Measurements from ENCODE around the gene RIOX2.

RIOX2 gene

GRCh38 chr3:97954228-97954827 lies 17.9 kb downstream of the RIOX2 start:
- DNase-seq (ENCODE audit: low spot score): no peak

GRCh38 chr3:97952872-97953271 lies 19.4 kb downstream of the RIOX2 start:
- no peak for DNase-seq (ENCODE audit: low spot score)

GRCh38 chr3:97952280-97952679 lies 20.0 kb downstream of the RIOX2 start:
- no peak for DNase-seq (ENCODE audit: low spot score)

- DNase-seq (ENCODE audit: low spot score): no peak
Measured at GRCh38 chr3:97950360-97950759, 21.9 kb downstream of the RIOX2 start.

- no peak for DNase-seq (ENCODE audit: low spot score)
Measured at GRCh38 chr3:97949743-97950142, 22.5 kb downstream of the RIOX2 start.

GRCh38 chr3:97949110-97949485 lies 23.1 kb downstream of the RIOX2 start:
- no peak for DNase-seq (ENCODE audit: low spot score)

- DNase-seq (ENCODE audit: low spot score): no peak
Measured at GRCh38 chr3:97948351-97949109, 23.7 kb downstream of the RIOX2 start.

GRCh38 chr3:97942801-97943546 lies 29.3 kb downstream of the RIOX2 start:
- DNase-seq (ENCODE audit: low spot score): no peak

- DNase-seq (ENCODE audit: low spot score): no peak
Measured at GRCh38 chr3:97940034-97940433, 32.2 kb downstream of the RIOX2 start.

GRCh38 chr3:97939401-97939800 lies 32.8 kb downstream of the RIOX2 start:
- DNase-seq (ENCODE audit: low spot score): no peak

GRCh38 chr3:97938444-97938843 lies 33.8 kb downstream of the RIOX2 start:
- peak; percentile 21 for DNase-seq (ENCODE audit: low spot score)

GRCh38 chr3:97937205-97937604 lies 35.0 kb downstream of the RIOX2 start:
- DNase-seq (ENCODE audit: low spot score): no peak

- DNase-seq (ENCODE audit: low spot score): no peak
Measured at GRCh38 chr3:97935842-97936241, 36.4 kb downstream of the RIOX2 start.

- DNase-seq (ENCODE audit: low spot score): no peak
Measured at GRCh38 chr3:97934980-97935695, 37.1 kb downstream of the RIOX2 start.

GRCh38 chr3:97932387-97932801 lies 39.8 kb downstream of the RIOX2 start:
- DNase-seq (ENCODE audit: low spot score): no peak

GRCh38 chr3:97931218-97931617 lies 41.0 kb downstream of the RIOX2 start:
- DNase-seq (ENCODE audit: low spot score): no peak

GRCh38 chr3:97930018-97930417 lies 42.2 kb downstream of the RIOX2 start:
- DNase-seq (ENCODE audit: low spot score): no peak

- no peak for DNase-seq (ENCODE audit: low spot score)
Measured at GRCh38 chr3:97928986-97929385, 43.2 kb downstream of the RIOX2 start.

- DNase-seq (ENCODE audit: low spot score): no peak
Measured at GRCh38 chr3:97927704-97928103, 44.5 kb downstream of the RIOX2 start.

GRCh38 chr3:97917813-97918536 lies 54.3 kb downstream of the RIOX2 start:
- DNase-seq (ENCODE audit: low spot score): no peak

- no peak for DNase-seq (ENCODE audit: low spot score)
Measured at GRCh38 chr3:97916576-97916975, 55.7 kb downstream of the RIOX2 start.

- DNase-seq (ENCODE audit: low spot score): no peak
Measured at GRCh38 chr3:97914388-97914787, 57.8 kb downstream of the RIOX2 start.

All from RKO (cell line).